GM21526 (cell line): Measurements from ENCODE around the gene PPP1R12C.

Experiments
- ATAC-seq: cut with Tn5 transposase; IDR thresholded peaks from one replicate; pipeline ENCODE4 v1.9.1; 2021; ENCODE audit warnings: moderate library complexity; ENCODE audit not compliant: unreplicated experiment, low FRiP score

PPP1R12C gene

GRCh38 chr19:55050749-55051532 lies 66.5 kb downstream of the PPP1R12C start:
- ATAC-seq: no peak

- no peak for ATAC-seq
Observed at GRCh38 chr19:55048446-55048845, 69.0 kb downstream of the PPP1R12C start.

- no peak for ATAC-seq
Observed at GRCh38 chr19:55047951-55048350, 69.5 kb downstream of the PPP1R12C start.

GRCh38 chr19:55046975-55047622 lies 70.3 kb downstream of the PPP1R12C start:
- no peak for ATAC-seq

GRCh38 chr19:55044771-55045716 lies 72.4 kb downstream of the PPP1R12C start:
- no peak for ATAC-seq

- no peak for ATAC-seq
Observed at GRCh38 chr19:55044286-55044685, 73.2 kb downstream of the PPP1R12C start.

GRCh38 chr19:55042688-55043087 lies 74.7 kb downstream of the PPP1R12C start:
- ATAC-seq: no peak

- no peak for ATAC-seq
Observed at GRCh38 chr19:55042344-55042678, 75.1 kb downstream of the PPP1R12C start.

GRCh38 chr19:55041627-55042343 lies 75.7 kb downstream of the PPP1R12C start:
- ATAC-seq: no peak

- ATAC-seq: no peak
Observed at GRCh38 chr19:55041244-55041626, 76.2 kb downstream of the PPP1R12C start.
